ENCODE measurements around the gene SAE1.

The SAE1 gene

GRCh38 chr19:47257411-47258169 lies 127.0 kb downstream of the SAE1 start:
- no peak overlapping the region for H2AFZ ChIP-seq (ENCODE audit: low read length, unreplicated experiment)
- peaks cover 16% of the 10 kb centered on the region for H3K4me1 ChIP-seq (ENCODE audit: control insufficient read depth, insufficient read depth, low read length, unreplicated experiment)
- no peaks in the 10 kb centered on the region for H3K27me3 ChIP-seq (ENCODE audit: insufficient read depth, low read length)
- peak overlapping the region; percentile 80 for H3K4me3 ChIP-seq (ENCODE audit: low read depth, low read length)
- peaks cover 24% of the 10 kb centered on the region for H3K79me2 ChIP-seq (ENCODE audit: control insufficient read depth, insufficient read depth, low read length, unreplicated experiment)
- 0 out of 2 replicates have a peak, but pooled peaks cover 3% of the 10 kb centered on the region for H3K36me3 ChIP-seq (ENCODE audit: insufficient read depth, low read length)
- H3K27ac ChIP-seq (ENCODE audit: low read depth, low read length), result peak overlapping the region; percentile 88

- Histone ChIP-seq H3K27me3 (ENCODE audit: insufficient read depth, low read length) (no peaks in the 10 kb centered on the region), H3K4me1 (ENCODE audit: control insufficient read depth, insufficient read depth, low read length, unreplicated experiment) (peaks cover 13% of the 10 kb centered on the region), H3K27ac (ENCODE audit: low read depth, low read length) (peak overlapping the region; percentile 88; the same call in 1 of the 2 replicates), H2AFZ (ENCODE audit: low read length, unreplicated experiment) (no peak overlapping the region), H3K79me2 (ENCODE audit: control insufficient read depth, insufficient read depth, low read length, unreplicated experiment) (peaks cover 24% of the 10 kb centered on the region), H3K4me3 (ENCODE audit: low read depth, low read length) (peak overlapping the region; percentile 80), H3K36me3 (ENCODE audit: insufficient read depth, low read length) (0 out of 2 replicates have a peak, but pooled peaks cover 3% of the 10 kb centered on the region)
Observed at GRCh38 chr19:47258434-47258833, 127.8 kb downstream of the SAE1 start.

- Histone ChIP-seq H3K79me2 (ENCODE audit: control insufficient read depth, insufficient read depth, low read length, unreplicated experiment) (peaks cover 24% of the 10 kb centered on the region), H3K36me3 (ENCODE audit: insufficient read depth, low read length) (0 out of 2 replicates have a peak, but pooled peaks cover 3% of the 10 kb centered on the region), H3K4me3 (ENCODE audit: low read depth, low read length) (peak overlapping the region; percentile 80), H3K4me1 (ENCODE audit: control insufficient read depth, insufficient read depth, low read length, unreplicated experiment) (peaks cover 13% of the 10 kb centered on the region), H2AFZ (ENCODE audit: low read length, unreplicated experiment) (no peak overlapping the region), H3K27ac (ENCODE audit: low read depth, low read length) (0 out of 2 replicates have a peak overlapping the region, but pooled peaks have one; percentile 88), H3K27me3 (ENCODE audit: insufficient read depth, low read length) (no peaks in the 10 kb centered on the region)
Observed at GRCh38 chr19:47258895-47259555, 128.4 kb downstream of the SAE1 start.

Data from ACC112 (cell line).